GM12878 (cell line): ENCODE data around the gene ANO2. TPM values are rescaled to one million over a fixed set of nuclear protein-coding genes. Genes with fewer than 3 reads are reported as not detected.

Experiments
- ATAC-seq: fragments of 200-7000 bp; cut with Tn5 transposase; 3 replicates; pipeline ENCODE4 v1.9.1; 2020; ENCODE audit warnings: mild to moderate bottlenecking, moderate library complexity
- BruUV-seq: library from RNA; stranded (reverse); fragments of 400-500 nt; replicated peaks from 2 replicates; lab custom pipeline; 2021; lab: Mats Ljungman, UMichigan
- CTCF ChIA-PET: fragments of 300-600 bp; sonication (Branson Sonifier 250); formaldehyde crosslinking; extraction: SDS; loops from one replicate; lab custom pipeline; 2021; ENCODE audit warnings: inconsistent platforms; lab: Yijun Ruan, JAX
- POLR2A ChIA-PET: fragments of 350-600 bp; formaldehyde crosslinking; extraction: SDS; loops from one replicate; lab custom pipeline; 2021; ENCODE audit warnings: inconsistent platforms; lab: Charles Lee
- RAD21 ChIA-PET: fragments of 300-600 bp; sonication (Branson Sonifier 250); formaldehyde crosslinking; loops from one replicate; lab custom pipeline; 2023; ENCODE audit warnings: antibody characterized with exemption; ENCODE audit not compliant: unreplicated experiment; lab: Charles Lee
- SMC1A ChIA-PET: fragments of 300-600 bp; sonication (Branson Sonifier 250); formaldehyde crosslinking; loops from one replicate; lab custom pipeline; 2023; ENCODE audit not compliant: unreplicated experiment, uncharacterized antibody; lab: Charles Lee
- DNase-seq: peaks from one replicate; pipeline ENCODE4 v3.0.0-alpha.2; 2011; ENCODE audit warnings: low read depth, low spot score
- FAIRE-seq: peaks from 3 replicates; lab custom pipeline; 2011; peaks lifted over from hg19 to GRCh38; lab: Jason Lieb, UNC
- H2AFZ ChIP-seq: 2 replicates; pipeline ENCODE4 v1.6.0; 2011; ENCODE audit warnings: low read depth, low read length, control low read depth; ENCODE audit not compliant: control insufficient read depth
- H3K27ac ChIP-seq: 2 replicates; pipeline ENCODE4 v1.5.1; 2011; ENCODE audit warnings: control low read depth; ENCODE audit not compliant: control insufficient read depth, insufficient read depth
- H3K27me3 ChIP-seq, 2 experiments: replicated peaks in 1 of 2; 2 replicates each; pipeline versions ENCODE4 v1.6.0 to v1.6.1; 2011; ENCODE audit warnings: low read length in 1 of 2; ENCODE audit not compliant: control insufficient read depth in 2 of 2, insufficient read depth in 2 of 2
- H3K36me3 ChIP-seq, 2 experiments: 2 replicates each; pipeline ENCODE4 v1.5.1; 2011; ENCODE audit warnings: low read length in 1 of 2; ENCODE audit not compliant: control insufficient read depth in 2 of 2, insufficient read depth in 2 of 2
- H3K4me1 ChIP-seq: 2 replicates; pipeline ENCODE4 v1.6.1; 2011; ENCODE audit warnings: mild to moderate bottlenecking, low read length, moderate library complexity, mixed read lengths; ENCODE audit not compliant: control insufficient read depth, insufficient read depth
- H3K4me2 ChIP-seq: 2 replicates; pipeline ENCODE4 v1.6.0; 2011; ENCODE audit warnings: control low read depth; ENCODE audit not compliant: control insufficient read depth, insufficient read depth
- H3K4me3 ChIP-seq: fragments of 200-600 bp; sonication (generic); 2 replicates; pipeline ENCODE4 v1.5.1; 2016
- H3K79me2 ChIP-seq: 2 replicates; pipeline ENCODE4 v1.6.0; 2011; ENCODE audit warnings: low read length; ENCODE audit not compliant: control insufficient read depth, insufficient read depth
- H3K9ac ChIP-seq: 2 replicates; pipeline ENCODE4 v1.8.0; 2011; ENCODE audit warnings: low read length, control low read depth, mixed read lengths; ENCODE audit not compliant: control insufficient read depth, insufficient read depth
- H3K9me3 ChIP-seq: replicated peaks from 3 replicates; pipeline ENCODE4 v1.5.1; 2011; ENCODE audit warnings: mild to moderate bottlenecking, low read length; ENCODE audit not compliant: control insufficient read depth, insufficient read depth
- H4K20me1 ChIP-seq: 2 replicates; pipeline ENCODE4 v1.6.0; 2011; ENCODE audit not compliant: control insufficient read depth, insufficient read depth
- E4F1 ChIP-seq: fragments of 450-650 bp; IDR thresholded peaks from 2 replicates; pipeline ENCODE4 v1.6.1; 2018; ENCODE audit warnings: borderline replicate concordance, mild to moderate bottlenecking; ENCODE audit not compliant: partially characterized antibody
- MYC ChIP-seq: IDR thresholded peaks from 2 replicates; pipeline ENCODE4 v1.6.1; 2011; ENCODE audit warnings: mild to moderate bottlenecking, low read length, moderate library complexity, inconsistent platforms; ENCODE audit not compliant: insufficient read depth, insufficient replicate concordance, insufficient read length, severe bottlenecking
- NR2C1 ChIP-seq: fragments of 450-650 bp; IDR thresholded peaks from 2 replicates; pipeline ENCODE4 v1.6.1; 2017; ENCODE audit warnings: antibody characterized with exemption, mild to moderate bottlenecking, moderate library complexity
- RAD21 ChIP-seq: IDR thresholded peaks from 2 replicates; pipeline ENCODE4 v1.6.1; 2011; ENCODE audit warnings: mild to moderate bottlenecking, low read depth, low read length, moderate library complexity; ENCODE audit not compliant: insufficient read depth
- SMAD5 ChIP-seq: IDR thresholded peaks from 2 replicates; pipeline ENCODE4 v1.6.1; 2016; ENCODE audit warnings: antibody characterized with exemption, low read depth
- YBX1 ChIP-seq: fragments of 450-650 bp; IDR thresholded peaks from 2 replicates; pipeline ENCODE4 v1.6.1; 2016; ENCODE audit warnings: antibody characterized with exemption
- YY1 ChIP-seq: IDR thresholded peaks from 2 replicates; pipeline ENCODE4 v1.6.1; 2011; ENCODE audit warnings: low read depth, mild to moderate bottlenecking, low read length
- WGBS: methylation state at CpG from one replicate; pipeline ENCODE4 v1.1.6; 2016; ENCODE audit warnings: low lambda C conversion rate; ENCODE audit not compliant: insufficient replicate concordance, insufficient coverage; ENCODE audit errors: missing lambda C conversion rate; 5-methylcytosine and 5-hydroxymethylcytosine counted together
- in situ Hi-C: fragments of 300-500 bp; cut with MboI; formaldehyde crosslinking; loops from 9 replicates; pipeline ENCODE4 v1.14.3; 2018; ENCODE audit warnings: mixed read lengths
- intact Hi-C: fragments of 100-400 bp; cut with micrococcal nuclease; formaldehyde crosslinking; loops from one replicate; pipeline ENCODE4 v1.14.2; 2022; ENCODE audit not compliant: unreplicated experiment
- polyA plus RNA-seq, 11 experiments: library from polyadenylated mRNA; depleted of rRNA in 4 of 11; unstranded in 6 of 11; stranded (reverse) in 5 of 11; fragments of >200 nt; fragmentation: Nextera tagmentation in 4 of 11; fragmentation: Illumina TruSeq in 1 of 11; extraction: Ambion mirVana in 4 of 11; extraction: Trizol in 1 of 11; gene quantifications; 1 replicate in 1 of 11; 2 replicates in 10 of 11; pipeline versions ENCODE4 v1.2.1 to v1.2.3, GENCODE V29; 2011 to 2016; ENCODE audit warnings: inconsistent platforms in 2 of 11, missing spikeins in 2 of 11, low read depth in 1 of 11
- total RNA-seq, 4 experiments: library from RNA; depleted of rRNA in 3 of 4; stranded (reverse); fragments of >200 nt in 3 of 4; fragmentation: Illumina TruSeq in 1 of 4; extraction: Trizol in 1 of 4; gene quantifications; 2 replicates each; pipeline versions ENCODE4 v1.2.1 to v1.2.3, GENCODE V29; 2013 to 2021
- TF ChIP-seq, protein P1 (sequence below): fragments of 450-650 bp; IDR thresholded peaks from 2 replicates; pipeline ENCODE4 v1.6.1; 2016; ENCODE audit warnings: mild to moderate bottlenecking
- TF ChIP-seq, protein P2 (sequence below): fragments of 450-650 bp; IDR thresholded peaks from 2 replicates; pipeline ENCODE4 v1.6.1; 2017; ENCODE audit warnings: borderline replicate concordance

Gene ANO2
- total and polyA plus RNA-seq, 10 of the 15 experiments (the other 5 are each of a cell fraction or from before 2014, with no cell fraction given): not detected

DNA sequence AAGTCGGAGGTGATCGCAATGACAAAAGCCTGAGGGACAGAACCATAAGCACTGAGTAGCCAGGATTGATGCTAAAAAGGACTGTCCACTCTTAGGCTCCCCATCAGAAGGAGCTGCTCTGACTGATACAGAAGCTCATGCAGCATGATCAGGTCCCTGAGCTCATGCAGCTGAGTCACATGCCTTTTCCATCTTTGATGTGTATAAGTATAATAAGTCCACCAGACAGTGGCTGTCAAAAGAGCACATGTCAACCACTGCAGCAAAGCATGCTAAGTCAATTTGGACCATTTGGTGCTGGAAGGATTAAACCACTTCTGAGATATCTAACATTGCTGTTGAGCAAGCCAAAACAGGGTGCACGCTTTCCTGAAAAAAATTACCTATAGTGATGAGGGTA lies 369.1 kb downstream of the ANO2 start:
- RAD21 ChIA-PET: no interaction called here
- no peaks in the 10 kb centered on the region for H3K36me3 ChIP-seq
- H3K27ac ChIP-seq: no peak overlapping the region
- H4K20me1 ChIP-seq: no peaks in the 10 kb centered on the region
- H2AFZ ChIP-seq: no peak overlapping the region
- DNase-seq (no peak), FAIRE-seq (no peak), ATAC-seq (no peak)
- in situ Hi-C loops: no loop called here
- SMC1A ChIA-PET: no interaction called here
- CTCF ChIA-PET: no interaction called here
- TF ChIP-seq, protein P1, sequence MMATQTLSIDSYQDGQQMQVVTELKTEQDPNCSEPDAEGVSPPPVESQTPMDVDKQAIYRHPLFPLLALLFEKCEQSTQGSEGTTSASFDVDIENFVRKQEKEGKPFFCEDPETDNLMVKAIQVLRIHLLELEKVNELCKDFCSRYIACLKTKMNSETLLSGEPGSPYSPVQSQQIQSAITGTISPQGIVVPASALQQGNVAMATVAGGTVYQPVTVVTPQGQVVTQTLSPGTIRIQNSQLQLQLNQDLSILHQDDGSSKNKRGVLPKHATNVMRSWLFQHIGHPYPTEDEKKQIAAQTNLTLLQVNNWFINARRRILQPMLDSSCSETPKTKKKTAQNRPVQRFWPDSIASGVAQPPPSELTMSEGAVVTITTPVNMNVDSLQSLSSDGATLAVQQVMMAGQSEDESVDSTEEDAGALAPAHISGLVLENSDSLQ: no peak
- no peak for TF ChIP-seq MYC
- TF ChIP-seq YBX1: no peak
- no peak for TF ChIP-seq E4F1
- TF ChIP-seq RAD21: no peak
- no peak for TF ChIP-seq SMAD5
- TF ChIP-seq, protein P2, sequence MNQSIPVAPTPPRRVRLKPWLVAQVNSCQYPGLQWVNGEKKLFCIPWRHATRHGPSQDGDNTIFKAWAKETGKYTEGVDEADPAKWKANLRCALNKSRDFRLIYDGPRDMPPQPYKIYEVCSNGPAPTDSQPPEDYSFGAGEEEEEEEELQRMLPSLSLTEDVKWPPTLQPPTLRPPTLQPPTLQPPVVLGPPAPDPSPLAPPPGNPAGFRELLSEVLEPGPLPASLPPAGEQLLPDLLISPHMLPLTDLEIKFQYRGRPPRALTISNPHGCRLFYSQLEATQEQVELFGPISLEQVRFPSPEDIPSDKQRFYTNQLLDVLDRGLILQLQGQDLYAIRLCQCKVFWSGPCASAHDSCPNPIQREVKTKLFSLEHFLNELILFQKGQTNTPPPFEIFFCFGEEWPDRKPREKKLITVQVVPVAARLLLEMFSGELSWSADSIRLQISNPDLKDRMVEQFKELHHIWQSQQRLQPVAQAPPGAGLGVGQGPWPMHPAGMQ: no peak
- TF ChIP-seq NR2C1: no peak
- no peak for TF ChIP-seq YY1
- no peaks in the 10 kb centered on the region for H3K79me2 ChIP-seq
- no peaks in the 10 kb centered on the region; a peak in 2 of 4 replicates for H3K27me3 ChIP-seq
- H3K4me3 ChIP-seq: no peak overlapping the region
- intact Hi-C loops: no loop called here
- POLR2A ChIA-PET: no interaction called here
- no TSS peak for BruUV-seq
- no peak overlapping the region for H3K9ac ChIP-seq
- H3K4me1 ChIP-seq: no peaks in the 10 kb centered on the region
- WGBS: 50% methylated on average over 3 of the region's 3 CpGs
- H3K9me3 ChIP-seq: no peaks in the 10 kb centered on the region
- H3K4me2 ChIP-seq: no peak overlapping the region
